Duodenal mucosa (tissue), 2 donors: Measurements from ENCODE around the gene SIPA1L3.

ENCODE experiments used
- H3K27ac ChIP-seq: one replicate; pipeline ENCODE4 v1.7.0; 2013; ENCODE audit warnings: low read depth, low read length
- H3K27me3 ChIP-seq, 2 donors: one replicate each; pipeline ENCODE4 v1.7.0; 2013; ENCODE audit warnings: low read length in 2 of 2, control low read depth in 1 of 2; ENCODE audit not compliant: insufficient read depth in 2 of 2, control insufficient read depth in 1 of 2
- H3K36me3 ChIP-seq, 2 donors: one replicate each; pipeline ENCODE4 v1.7.0; 2013; ENCODE audit warnings: low read length in 2 of 2, control low read depth in 1 of 2; ENCODE audit not compliant: insufficient read depth in 2 of 2, control insufficient read depth in 1 of 2
- H3K4me1 ChIP-seq, 2 donors: one replicate each; pipeline ENCODE4 v1.7.0; 2013; ENCODE audit warnings: low read length in 2 of 2, control low read depth in 1 of 2; ENCODE audit not compliant: insufficient read depth in 2 of 2, control insufficient read depth in 1 of 2
- H3K4me3 ChIP-seq, 2 donors: one replicate each; pipeline ENCODE4 v1.7.0; 2013; ENCODE audit warnings: low read length in 2 of 2, low read depth in 1 of 2
- H3K9ac ChIP-seq, 2 donors: one replicate each; pipeline ENCODE4 v1.7.0; 2013; ENCODE audit warnings: low read length in 2 of 2, low read depth in 1 of 2
- H3K9me3 ChIP-seq, 2 donors: one replicate each; pipeline ENCODE4 v1.7.0; 2013; ENCODE audit warnings: low read length in 2 of 2, control low read depth in 1 of 2; ENCODE audit not compliant: control insufficient read depth in 1 of 2

The SIPA1L3 gene

GRCh38 chr19:37970699-37971098, 63.7 kb downstream of the SIPA1L3 start:
- H3K9ac ChIP-seq: no peak overlapping the region
- H3K27ac ChIP-seq: no peak overlapping the region
- peaks cover 11 to 13% of the 10 kb centered on the region in 2 donors for H3K4me1 ChIP-seq
- no peak overlapping the region for H3K4me3 ChIP-seq
- H3K27me3 ChIP-seq: no peaks in the 10 kb centered on the region
- H3K9me3 ChIP-seq: peaks cover 7 to 13% of the 10 kb centered on the region in 2 donors
- H3K36me3 ChIP-seq: peaks cover 0 to 4% of the 10 kb centered on the region in 2 donors

- Histone ChIP-seq H3K4me3 (no peak overlapping the region), H3K9ac (no peak overlapping the region), H3K9me3 (peaks cover 7 to 13% of the 10 kb centered on the region in 2 donors), H3K36me3 (peaks cover 0 to 4% of the 10 kb centered on the region in 2 donors), H3K4me1 (no peaks in the 10 kb centered on the region), H3K27me3 (no peaks in the 10 kb centered on the region), H3K27ac (no peak overlapping the region)
Measured at GRCh38 chr19:37972803-37973202, 65.8 kb downstream of the SIPA1L3 start.

- H3K27ac ChIP-seq: no peak overlapping the region
- peaks cover 7 to 13% of the 10 kb centered on the region in 2 donors for H3K9me3 ChIP-seq
- H3K27me3 ChIP-seq: no peaks in the 10 kb centered on the region
- no peak overlapping the region for H3K4me3 ChIP-seq
- peaks cover 0 to 4% of the 10 kb centered on the region in 2 donors for H3K36me3 ChIP-seq
- no peaks in the 10 kb centered on the region for H3K4me1 ChIP-seq
- no peak overlapping the region for H3K9ac ChIP-seq
Measured at GRCh38 chr19:37973666-37974065, 66.7 kb downstream of the SIPA1L3 start.

GRCh38 chr19:37975071-37975470, 68.1 kb downstream of the SIPA1L3 start:
- Histone ChIP-seq H3K9ac (no peak overlapping the region), H3K36me3 (peaks cover 0 to 4% of the 10 kb centered on the region in 2 donors), H3K27ac (no peak overlapping the region), H3K4me3 (no peak overlapping the region), H3K4me1 (peaks cover 7% of the 10 kb centered on the region in 2 donors), H3K9me3 (peaks cover 7 to 13% of the 10 kb centered on the region in 2 donors), H3K27me3 (no peaks in the 10 kb centered on the region)

GRCh38 chr19:37975596-37976515, 68.8 kb downstream of the SIPA1L3 start:
- Histone ChIP-seq H3K9me3 (peaks cover 2 to 5% of the 10 kb centered on the region in 2 donors), H3K9ac (no peak overlapping the region), H3K4me1 (peaks cover 15% of the 10 kb centered on the region in 2 donors), H3K27me3 (no peaks in the 10 kb centered on the region), H3K4me3 (no peak overlapping the region), H3K27ac (no peak overlapping the region), H3K36me3 (no peaks in the 10 kb centered on the region)

GRCh38 chr19:37977391-37977790, 70.4 kb downstream of the SIPA1L3 start:
- no peaks in the 10 kb centered on the region for H3K27me3 ChIP-seq
- no peak overlapping the region for H3K27ac ChIP-seq
- H3K9ac ChIP-seq: no peak overlapping the region
- no peak overlapping the region for H3K4me3 ChIP-seq
- no peaks in the 10 kb centered on the region for H3K9me3 ChIP-seq
- peaks cover 29 to 30% of the 10 kb centered on the region in 2 donors for H3K4me1 ChIP-seq
- H3K36me3 ChIP-seq: no peaks in the 10 kb centered on the region

- H3K9ac ChIP-seq: no peak overlapping the region
- H3K27me3 ChIP-seq: no peaks in the 10 kb centered on the region
- H3K27ac ChIP-seq: no peak overlapping the region
- no peak overlapping the region for H3K4me3 ChIP-seq
- no peaks in the 10 kb centered on the region for H3K36me3 ChIP-seq
- H3K4me1 ChIP-seq: peaks cover 35 to 36% of the 10 kb centered on the region in 2 donors
- H3K9me3 ChIP-seq: no peaks in the 10 kb centered on the region
Measured at GRCh38 chr19:37977992-37978391, 71.0 kb downstream of the SIPA1L3 start.

GRCh38 chr19:37979547-37980082, 72.6 kb downstream of the SIPA1L3 start:
- Histone ChIP-seq H3K9me3 (no peaks in the 10 kb centered on the region), H3K4me1 (peaks cover 37 to 39% of the 10 kb centered on the region in 2 donors), H3K4me3 (no peak overlapping the region), H3K9ac (peak overlapping the region; percentile 8 to 19), H3K27me3 (no peaks in the 10 kb centered on the region), H3K36me3 (no peaks in the 10 kb centered on the region), H3K27ac (peak overlapping the region; percentile 41)

- Histone ChIP-seq H3K9me3 (no peaks in the 10 kb centered on the region), H3K4me1 (peaks cover 37 to 39% of the 10 kb centered on the region in 2 donors), H3K27me3 (no peaks in the 10 kb centered on the region), H3K27ac (no peak overlapping the region), H3K9ac (no peak overlapping the region), H3K4me3 (no peak overlapping the region), H3K36me3 (no peaks in the 10 kb centered on the region)
Measured at GRCh38 chr19:37980419-37981170, 73.6 kb downstream of the SIPA1L3 start.
